AG04449 (cell line): ENCODE data around the gene ERCC5.

Experiments used
- CTCF ChIA-PET: fragments of 350-600 bp; formaldehyde crosslinking; extraction: SDS; loops from one replicate; lab custom pipeline; 2021; ENCODE audit warnings: antibody characterized with exemption; lab: Yijun Ruan, JAX
- POLR2A ChIA-PET: fragments of 400-600, 350-600 bp; formaldehyde crosslinking; extraction: SDS; loops from one replicate; lab custom pipeline; 2020; ENCODE audit warnings: antibody characterized with exemption, inconsistent platforms; lab: Yijun Ruan, JAX
- DNase-seq: peaks from one replicate; pipeline ENCODE4 v3.0.0-alpha.2; 2010; ENCODE audit warnings: low read depth, low spot score
- H3K4me3 ChIP-seq: 2 replicates; pipeline ENCODE4 v1.5.1; 2011; ENCODE audit warnings: low read depth, mild to moderate bottlenecking, control low read depth, low read length
- CTCF ChIP-seq: IDR thresholded peaks from one replicate; pipeline ENCODE4 v1.5.1; 2011; ENCODE audit warnings: mild to moderate bottlenecking, moderate library complexity, low read length, control low read depth, inconsistent platforms; ENCODE audit not compliant: insufficient read depth; ENCODE audit errors: missing control alignments

Gene ERCC5

GRCh38 chr13:102845630-102846260, at the start of gene ERCC5:
Gene ERCC5, plus strand, starts transcription at chr13:102846032. Its CDS starts 235 bp downstream, at chr13:102846267.
- DNase-seq: peak; percentile 74
- no peak for TF ChIP-seq CTCF
- CTCF ChIA-PET: interaction anchor here (0.9 to 6.8 kb wide), 17 partner anchors 10 to 265 kb away, joined by 3 to 61 read pairs (median 5); no protein-coding TSS in a partner anchor
- POLR2A ChIA-PET: interaction anchor here (0.7 to 1.5 kb wide), 7 partner anchors 18 to 267 kb away, joined by 3 to 12 read pairs (median 4); partner anchors contain the start of genes TEX30 and TPP2
- peak within 1 kb of the TSS; percentile 95 for H3K4me3 ChIP-seq

- POLR2A ChIA-PET: interaction anchor here (1.7 kb wide), 1 partner anchor 28 kb away, joined by 5 read pairs; no protein-coding TSS in a partner anchor
- CTCF ChIA-PET: interaction anchor here (0.7 to 6.2 kb wide), 16 partner anchors 17 to 218 kb away, joined by 3 to 61 read pairs (median 5); partner anchors contain the start of genes ERCC5 and TEX30
- DNase-seq: peak; percentile 71
- H3K4me3 ChIP-seq: peak within 1 kb of the TSS; percentile 89
- TF ChIP-seq CTCF: no peak
Measured at GRCh38 chr13:102798581-102799425, 47.0 kb upstream of the ERCC5 start, which contains the start of the genes BIVM and POGLUT2. Gene BIVM, plus strand, starts transcription at chr13:102799119. Its CDS starts 8,149 bp downstream, at chr13:102807268. Gene POGLUT2, minus strand, starts transcription at chr13:102798976. Its CDS starts 306 bp downstream, at chr13:102798670.

- no peak for TF ChIP-seq CTCF
- H3K4me3 ChIP-seq: peak overlapping the region; percentile 89
- ChIA-PET POLR2A (interaction anchor here (1.7 kb wide), 1 partner anchor 27 kb away, joined by 5 read pairs; no protein-coding TSS in a partner anchor), CTCF (interaction anchor here (0.7 to 6.2 kb wide), 29 partner anchors 9 to 219 kb away, joined by 3 to 61 read pairs (median 5); partner anchors contain the start of genes ERCC5 and TEX30)
- DNase-seq: no peak
Measured at GRCh38 chr13:102799426-102800144, 46.2 kb upstream of the ERCC5 start.

GRCh38 chr13:102800145-102801041, 45.4 kb upstream of the ERCC5 start:
- no peak for DNase-seq
- ChIA-PET CTCF (interaction anchor here (0.7 to 6.2 kb wide), 29 partner anchors 8 to 220 kb away, joined by 3 to 61 read pairs (median 5); partner anchors contain the start of genes ERCC5 and TEX30), POLR2A (interaction anchor here (0.5 to 1.7 kb wide), 2 partner anchors 26 kb away, joined by 3 to 5 read pairs; no protein-coding TSS in a partner anchor)
- peak; percentile 94 for TF ChIP-seq CTCF
- H3K4me3 ChIP-seq: peak overlapping the region; percentile 89

- POLR2A ChIA-PET: no interaction called here
- DNase-seq: no peak
- CTCF ChIA-PET: no interaction called here
- no peak overlapping the region for H3K4me3 ChIP-seq
- TF ChIP-seq CTCF: no peak
Measured at GRCh38 chr13:102805680-102806079, 40.2 kb upstream of the ERCC5 start.
